Stomach (tissue), 9 donors: ENCODE measurements around the gene WNT3A. TPM values are rescaled to one million over a fixed set of nuclear protein-coding genes. Genes with fewer than 3 reads are reported as not detected.

Source experiments
- DNase-seq, 2 donors: peaks; one replicate each; pipeline versions ENCODE4 v3.0.0 to v3.0.0-alpha.2; 2013 to 2019
- H3K27ac ChIP-seq, 5 donors: fragments of 200-600 bp in 4 of 5; sonication (generic) in 4 of 5; one replicate each; pipeline ENCODE4 v1.5.1; 2013 to 2019; ENCODE audit warnings: mild to moderate bottlenecking in 1 of 5, moderate library complexity in 1 of 5
- H3K27me3 ChIP-seq, 3 donors: fragments of 200-600 bp; sonication (generic); one replicate each; pipeline ENCODE4 v1.5.1; 2017 to 2019; ENCODE audit warnings: mixed run types in 1 of 3
- H3K36me3 ChIP-seq, 4 donors: fragments of 200-600 bp; sonication (generic); 1 replicate in 3 of 4; 2 replicates in 1 of 4; pipeline ENCODE4 v1.5.1; 2016 to 2019
- H3K4me1 ChIP-seq, 4 donors: fragments of 200-600 bp; sonication (generic); one replicate each; pipeline ENCODE4 v1.5.1; 2016 to 2019
- H3K4me3 ChIP-seq, 4 donors: fragments of 200-600 bp; sonication (generic) in 3 of 4; one replicate each; pipeline ENCODE4 v1.5.1; 2016 to 2019; ENCODE audit warnings: mild to moderate bottlenecking in 1 of 4
- H3K9me3 ChIP-seq, 4 donors: fragments of 200-600 bp; sonication (generic); one replicate each; pipeline ENCODE4 v1.5.1; 2016 to 2019
- CTCF ChIP-seq, 7 experiments: fragments of 450-650 bp in 4 of 7; fragments of 200-600 bp in 3 of 7; sonication (generic) in 3 of 7; IDR thresholded peaks; one replicate each; pipeline ENCODE4 v1.5.1; 2016 to 2019; ENCODE audit warnings: antibody characterized with exemption in 7 of 7, control low read depth in 2 of 7, mild to moderate bottlenecking in 1 of 7
- EP300 ChIP-seq: sonication (generic); formaldehyde crosslinking; IDR thresholded peaks from one replicate; pipeline ENCODE4 v1.6.1; 2017; ENCODE audit warnings: antibody characterized with exemption
- POLR2A ChIP-seq, 4 donors: fragments of 450-650 bp; IDR thresholded peaks; one replicate each; pipeline ENCODE4 v1.6.1; 2016; ENCODE audit warnings: antibody characterized with exemption in 4 of 4, control low read depth in 2 of 4, mild to moderate bottlenecking in 1 of 4, moderate library complexity in 1 of 4
- POLR2AphosphoS5 ChIP-seq, 3 donors: sonication (generic); formaldehyde crosslinking; IDR thresholded peaks; one replicate each; pipeline ENCODE4 v1.6.1; 2016; ENCODE audit warnings: antibody characterized with exemption in 3 of 3
- WGBS, 5 donors: extraction: QIAGEN DNeasy Blood & Tissue Kit in 3 of 5; methylation state at CpG; one replicate each; pipeline versions ENCODE4 v1.1.5 to v1.1.7; 2013 to 2018; 5-methylcytosine and 5-hydroxymethylcytosine counted together
- intact Hi-C: fragments of 100-400 bp; cut with DNase I; formaldehyde crosslinking; loops from one replicate; pipeline ENCODE4 v1.15.1; 2023; ENCODE audit warnings: low total_unique reads
- polyA plus RNA-seq, 3 donors: library from polyadenylated mRNA; stranded (reverse); fragments of 200-250 nt; gene quantifications; one replicate each; pipeline ENCODE4 v1.2.3, GENCODE V29; 2013
- total RNA-seq, 5 donors: library from RNA; depleted of rRNA; stranded (reverse); fragments of >200 nt; gene quantifications; one replicate each; pipeline versions ENCODE4 v1.1.0 to v1.2.3, GENCODE V29; 2014 to 2016
- donor health status: healthy with polysubstance abuse.
- donor health status: Bipolar disorder and iron deficiency.
- donor health status: healthy.

WNT3A gene
- total and polyA plus RNA-seq, 8 donors = 0.31 to 0.90 TPM; not detected in 6

GRCh38 chr1:228005511-228006033 lies 1.2 kb upstream of the WNT3A start:
- H3K4me3 ChIP-seq = no peak overlapping the region
- peak in 1 of 2 donors; percentile 11 for DNase-seq
- no peak overlapping the region for H3K27ac ChIP-seq
- H3K4me1 ChIP-seq = peaks cover 4 to 43% (median 32%) of the 10 kb centered on the region in 4 donors
- WGBS, 5 donors = 2 to 10% (median 4%) methylated on average over 2 to 13 of the region's 13 CpGs
- intact Hi-C loops = no loop called here
- peaks cover 34 to 99% (median 71%) of the 10 kb centered on the region in 3 donors for H3K27me3 ChIP-seq
- TF ChIP-seq POLR2AphosphoS5 (IDR thresholded peaks at IDR 0.05) = no peak
- TF ChIP-seq EP300 = no peak
- TF ChIP-seq CTCF (IDR thresholded peaks at IDR 0.05) = no peak
- no peak for TF ChIP-seq POLR2A (IDR thresholded peaks at IDR 0.05)
- H3K9me3 ChIP-seq = no peaks in the 10 kb centered on the region
- no peaks in the 10 kb centered on the region for H3K36me3 ChIP-seq

- H3K27ac ChIP-seq = no peak overlapping the region
- H3K9me3 ChIP-seq = no peaks in the 10 kb centered on the region
- intact Hi-C loops = no loop called here
- peaks cover 4 to 43% (median 32%) of the 10 kb centered on the region in 4 donors for H3K4me1 ChIP-seq
- H3K36me3 ChIP-seq = no peaks in the 10 kb centered on the region
- peak in 1 of 2 donors; percentile 15 for DNase-seq
- TF ChIP-seq EP300 = no peak
- no peak for TF ChIP-seq POLR2AphosphoS5 (IDR thresholded peaks at IDR 0.05)
- TF ChIP-seq POLR2A (IDR thresholded peaks at IDR 0.05) = no peak
- TF ChIP-seq CTCF (IDR thresholded peaks at IDR 0.05) = no peak
- 3 to 9% (median 5%) methylated on average over 11 to 52 of the region's 52 CpGs for WGBS, 5 donors
- peak overlapping the region in 1 of 4 donors; percentile 13 for H3K4me3 ChIP-seq
- H3K27me3 ChIP-seq = peaks cover 34 to 99% (median 74%) of the 10 kb centered on the region in 3 donors
These were observed 588 bp upstream of the WNT3A start for GRCh38 chr1:228006034-228006785.

- Histone ChIP-seq H3K9me3 (no peaks in the 10 kb centered on the region), H3K4me3 (peak overlapping the region in 3 of 4 donors; percentile 1 to 22 (median 9)), H3K4me1 (peaks cover 4 to 43% (median 32%) of the 10 kb centered on the region in 4 donors), H3K36me3 (no peaks in the 10 kb centered on the region), H3K27me3 (peaks cover 34 to 99% (median 70%) of the 10 kb centered on the region in 3 donors), H3K27ac (no peak overlapping the region)
- intact Hi-C loops = no loop called here
- DNase-seq = peak; percentile 17 to 25
- 0 to 3% (median 1%) methylated on average over 37 to 77 of the region's 77 CpGs for WGBS, 5 donors
- TF ChIP-seq POLR2A (IDR thresholded peaks at IDR 0.05) (no peak), EP300 (no peak), POLR2AphosphoS5 (IDR thresholded peaks at IDR 0.05) (no peak)
These were observed 427 bp downstream of the WNT3A start for GRCh38 chr1:228007049-228007800.

- no peaks in the 10 kb centered on the region for H3K36me3 ChIP-seq
- no peak overlapping the region for H3K4me3 ChIP-seq
- WGBS, 5 donors = 3 to 10% (median 6%) methylated on average over 13 to 23 of the region's 23 CpGs
- H3K4me1 ChIP-seq = peaks cover 4 to 43% (median 32%) of the 10 kb centered on the region in 4 donors
- H3K27ac ChIP-seq = no peak overlapping the region
- DNase-seq = peak in 1 of 2 donors; percentile 20
- intact Hi-C loops = no loop called here
- H3K27me3 ChIP-seq = peaks cover 34 to 98% (median 68%) of the 10 kb centered on the region in 3 donors
- no peak for TF ChIP-seq CTCF (IDR thresholded peaks at IDR 0.05)
- H3K9me3 ChIP-seq = no peaks in the 10 kb centered on the region
These were observed 1.1 kb downstream of the WNT3A start for GRCh38 chr1:228007801-228008341.
